ENCODE data around the gene IGSF3.

Gene IGSF3

GRCh38 chr1:116538544-116538943 is 129.0 kb downstream of the IGSF3 start:
- H2AFZ ChIP-seq (ENCODE audit: insufficient read depth, low read length, poor library complexity): no peak overlapping the region
- no peaks in the 10 kb centered on the region for H3K79me1 ChIP-seq (ENCODE audit: low read length)
- no peak overlapping the region for H3K4me2 ChIP-seq (ENCODE audit: low read length)
- no peak overlapping the region for H3K18ac ChIP-seq (ENCODE audit: low read length)
- no peak overlapping the region for H4K8ac ChIP-seq (ENCODE audit: low read depth, low read length)
- no peaks in the 10 kb centered on the region for H3K79me2 ChIP-seq (ENCODE audit: control insufficient read depth, insufficient read depth, low read length, poor library complexity)
- no peaks in the 10 kb centered on the region for H3K4me1 ChIP-seq (ENCODE audit: control insufficient read depth in 1 of 2, insufficient read depth in 2 of 2, low read length in 2 of 2)
- H3K36me3 ChIP-seq (ENCODE audit: control insufficient read depth in 1 of 2, insufficient read depth in 2 of 2, low read length in 2 of 2): peaks cover 6 to 11% of the 10 kb centered on the region in 2 experiments
- no peak overlapping the region for H3K9ac ChIP-seq (ENCODE audit: low read length)
- peaks cover 6% of the 10 kb centered on the region for H3K9me3 ChIP-seq (ENCODE audit: insufficient read depth, low read depth, low read length)
- H4K12ac ChIP-seq (ENCODE audit: low read depth, low read length): no peak overlapping the region
- H2AK5ac ChIP-seq (ENCODE audit: low read length): no peak overlapping the region
- H4K91ac ChIP-seq (ENCODE audit: low read depth, low read length): no peak overlapping the region
- no peak overlapping the region for H3K27ac ChIP-seq (ENCODE audit: low read depth, low read length)
- WGBS (ENCODE audit: extremely low coverage, insufficient coverage, insufficient read length): no CpG with 5 or more reads among the region's 1 CpG
- H3K4ac ChIP-seq (ENCODE audit: low read depth, low read length): no peak overlapping the region
- peak in 1 of 2 donors; percentile 15 for DNase-seq
- no peaks in the 10 kb centered on the region for H3K27me3 ChIP-seq (ENCODE audit: insufficient read depth, low read length)
- no peak overlapping the region for H3K4me3 ChIP-seq (ENCODE audit: low read depth, low read length)
- H2BK12ac ChIP-seq (ENCODE audit: low read length): no peak overlapping the region
- no peak overlapping the region for H2BK120ac ChIP-seq (ENCODE audit: insufficient read depth, low read length, poor library complexity)
- no peak overlapping the region for H2BK5ac ChIP-seq (ENCODE audit: low read depth, low read length, poor library complexity)
- no peak overlapping the region for H3K14ac ChIP-seq (ENCODE audit: low read length)
- no peak overlapping the region for H3K23ac ChIP-seq (ENCODE audit: low read length)

GRCh38 chr1:116537898-116538297 is 129.6 kb downstream of the IGSF3 start:
- H3K4me3 ChIP-seq (ENCODE audit: low read depth, low read length): no peak overlapping the region
- no peak overlapping the region for H3K23ac ChIP-seq (ENCODE audit: low read length)
- no peak overlapping the region for H4K8ac ChIP-seq (ENCODE audit: low read depth, low read length)
- H3K4me2 ChIP-seq (ENCODE audit: low read length): no peak overlapping the region
- no peak overlapping the region for H2AFZ ChIP-seq (ENCODE audit: insufficient read depth, low read length, poor library complexity)
- no peak overlapping the region for H3K27ac ChIP-seq (ENCODE audit: low read depth, low read length)
- no peak overlapping the region for H4K12ac ChIP-seq (ENCODE audit: low read depth, low read length)
- no peak overlapping the region for H3K4ac ChIP-seq (ENCODE audit: low read depth, low read length)
- H2BK5ac ChIP-seq (ENCODE audit: low read depth, low read length, poor library complexity): no peak overlapping the region
- no peaks in the 10 kb centered on the region for H3K4me1 ChIP-seq (ENCODE audit: control insufficient read depth in 1 of 2, insufficient read depth in 2 of 2, low read length in 2 of 2)
- no peak for DNase-seq
- H2BK120ac ChIP-seq (ENCODE audit: insufficient read depth, low read length, poor library complexity): no peak overlapping the region
- peaks cover 4% of the 10 kb centered on the region for H3K9me3 ChIP-seq (ENCODE audit: insufficient read depth, low read depth, low read length)
- no peak overlapping the region for H4K91ac ChIP-seq (ENCODE audit: low read depth, low read length)
- H3K79me2 ChIP-seq (ENCODE audit: control insufficient read depth, insufficient read depth, low read length, poor library complexity): no peaks in the 10 kb centered on the region
- WGBS (ENCODE audit: extremely low coverage, insufficient coverage, insufficient read length): no CpG with 5 or more reads among the region's 1 CpG
- H3K14ac ChIP-seq (ENCODE audit: low read length): no peak overlapping the region
- no peak overlapping the region for H2BK12ac ChIP-seq (ENCODE audit: low read length)
- no peak overlapping the region for H3K18ac ChIP-seq (ENCODE audit: low read length)
- no peak overlapping the region for H3K9ac ChIP-seq (ENCODE audit: low read length)
- H3K79me1 ChIP-seq (ENCODE audit: low read length): no peaks in the 10 kb centered on the region
- H2AK5ac ChIP-seq (ENCODE audit: low read length): no peak overlapping the region
- no peaks in the 10 kb centered on the region for H3K27me3 ChIP-seq (ENCODE audit: insufficient read depth, low read length)
- peaks cover 6 to 9% of the 10 kb centered on the region in 2 experiments for H3K36me3 ChIP-seq (ENCODE audit: control insufficient read depth in 1 of 2, insufficient read depth in 2 of 2, low read length in 2 of 2)

- Histone ChIP-seq H2AFZ (ENCODE audit: insufficient read depth, low read length, poor library complexity) (no peak overlapping the region), H3K27me3 (ENCODE audit: insufficient read depth, low read length) (no peaks in the 10 kb centered on the region)
Observed at GRCh38 chr1:116537040-116537831, 130.3 kb downstream of the IGSF3 start.

GRCh38 chr1:116534014-116534739 is 133.4 kb downstream of the IGSF3 start:
- no peak overlapping the region for H3K18ac ChIP-seq (ENCODE audit: low read length)
- no peak overlapping the region for H3K4me3 ChIP-seq (ENCODE audit: low read depth, low read length)
- no peak overlapping the region for H2AK5ac ChIP-seq (ENCODE audit: low read length)
- H4K12ac ChIP-seq (ENCODE audit: low read depth, low read length): no peak overlapping the region
- no peak overlapping the region for H3K27ac ChIP-seq (ENCODE audit: low read depth, low read length)
- no peak overlapping the region for H2BK12ac ChIP-seq (ENCODE audit: low read length)
- H3K79me1 ChIP-seq (ENCODE audit: low read length): no peaks in the 10 kb centered on the region
- no CpG with 5 or more reads among the region's 45 CpGs for WGBS (ENCODE audit: extremely low coverage, insufficient coverage, insufficient read length)
- no peaks in the 10 kb centered on the region for H3K79me2 ChIP-seq (ENCODE audit: control insufficient read depth, insufficient read depth, low read length, poor library complexity)
- no peaks in the 10 kb centered on the region for H3K4me1 ChIP-seq (ENCODE audit: control insufficient read depth in 1 of 2, insufficient read depth in 2 of 2, low read length in 2 of 2)
- no peak overlapping the region for H3K9ac ChIP-seq (ENCODE audit: low read length)
- no peak overlapping the region for H3K14ac ChIP-seq (ENCODE audit: low read length)
- H4K8ac ChIP-seq (ENCODE audit: low read depth, low read length): no peak overlapping the region
- H3K27me3 ChIP-seq (ENCODE audit: insufficient read depth, low read length): no peaks in the 10 kb centered on the region
- no peak overlapping the region for H2BK120ac ChIP-seq (ENCODE audit: insufficient read depth, low read length, poor library complexity)
- peaks cover 6 to 8% of the 10 kb centered on the region in 2 experiments for H3K36me3 ChIP-seq (ENCODE audit: control insufficient read depth in 1 of 2, insufficient read depth in 2 of 2, low read length in 2 of 2)
- no peak overlapping the region for H2BK5ac ChIP-seq (ENCODE audit: low read depth, low read length, poor library complexity)
- no peak overlapping the region for H4K91ac ChIP-seq (ENCODE audit: low read depth, low read length)
- DNase-seq: no peak
- H3K4ac ChIP-seq (ENCODE audit: low read depth, low read length): no peak overlapping the region
- H3K9me3 ChIP-seq (ENCODE audit: insufficient read depth, low read depth, low read length): peaks cover 4% of the 10 kb centered on the region
- H2AFZ ChIP-seq (ENCODE audit: insufficient read depth, low read length, poor library complexity): no peak overlapping the region
- H3K23ac ChIP-seq (ENCODE audit: low read length): no peak overlapping the region
- no peak overlapping the region for H3K4me2 ChIP-seq (ENCODE audit: low read length)

More at GRCh38 chr1:116537040-116537831, 130.3 kb downstream of the IGSF3 start:
- Histone ChIP-seq H3K4ac (ENCODE audit: low read depth, low read length) (no peak overlapping the region), H3K4me1 (ENCODE audit: control insufficient read depth in 1 of 2, insufficient read depth in 2 of 2, low read length in 2 of 2) (no peaks in the 10 kb centered on the region), H2BK5ac (ENCODE audit: low read depth, low read length, poor library complexity) (no peak overlapping the region), H3K14ac (ENCODE audit: low read length) (no peak overlapping the region), H2BK12ac (ENCODE audit: low read length) (no peak overlapping the region), H2AK5ac (ENCODE audit: low read length) (no peak overlapping the region), H3K27ac (ENCODE audit: low read depth, low read length) (no peak overlapping the region), H3K79me1 (ENCODE audit: low read length) (no peaks in the 10 kb centered on the region), H3K79me2 (ENCODE audit: control insufficient read depth, insufficient read depth, low read length, poor library complexity) (no peaks in the 10 kb centered on the region), H2BK120ac (ENCODE audit: insufficient read depth, low read length, poor library complexity) (no peak overlapping the region), H4K8ac (ENCODE audit: low read depth, low read length) (no peak overlapping the region), H3K4me3 (ENCODE audit: low read depth, low read length) (no peak overlapping the region), H3K36me3 (ENCODE audit: control insufficient read depth in 1 of 2, insufficient read depth in 2 of 2, low read length in 2 of 2) (peaks cover 6 to 8% of the 10 kb centered on the region in 2 experiments), H3K9me3 (ENCODE audit: insufficient read depth, low read depth, low read length) (peaks cover 4% of the 10 kb centered on the region), H3K23ac (ENCODE audit: low read length) (no peak overlapping the region), H3K9ac (ENCODE audit: low read length) (no peak overlapping the region), H3K18ac (ENCODE audit: low read length) (no peak overlapping the region), H4K12ac (ENCODE audit: low read depth, low read length) (no peak overlapping the region), H3K4me2 (ENCODE audit: low read length) (no peak overlapping the region), H4K91ac (ENCODE audit: low read depth, low read length) (no peak overlapping the region)
- peak; percentile 71 to 75 for DNase-seq
- WGBS (ENCODE audit: extremely low coverage, insufficient coverage, insufficient read length): no CpG with 5 or more reads among the region's 3 CpGs

Data from trophoblast cell (in vitro differentiated cells and primary cell).